Chondrocyte (in vitro differentiated cells): ENCODE data around the gene SLC66A3. TPM values are rescaled to one million over a fixed set of nuclear protein-coding genes. Genes with fewer than 3 reads are reported as not detected.

Source experiments
- DNase-seq: peaks from one replicate; pipeline ENCODE4 v3.0.0; 2021; ENCODE audit warnings: mixed read lengths, low spot score
- H3K27ac Mint-ChIP-seq: one replicate; pipeline ENCODE4 v1.8.0; 2021; ENCODE audit warnings: mild to moderate bottlenecking, moderate library complexity, mixed read lengths; ENCODE audit not compliant: unreplicated experiment
- H3K27me3 Mint-ChIP-seq: 2 replicates; pipeline ENCODE4 v1.8.0; 2021; ENCODE audit warnings: low read depth, mixed read lengths
- H3K36me3 Mint-ChIP-seq: 2 replicates; pipeline ENCODE4 v1.8.0; 2021; ENCODE audit warnings: low read depth, mixed read lengths
- H3K4me1 Mint-ChIP-seq: 2 replicates; pipeline ENCODE4 v1.8.0; 2021; ENCODE audit warnings: low read depth, mild to moderate bottlenecking, mixed read lengths
- H3K4me3 Mint-ChIP-seq: one replicate; pipeline ENCODE4 v1.8.0; 2021; ENCODE audit warnings: mild to moderate bottlenecking, moderate library complexity, mixed read lengths; ENCODE audit not compliant: unreplicated experiment
- H3K9me3 Mint-ChIP-seq: 2 replicates; pipeline ENCODE4 v1.8.0; 2021; ENCODE audit warnings: low read depth, mixed read lengths
- long read RNA-seq: library from polyadenylated mRNA; stranded (forward); transcript quantifications from one replicate; pipeline ENCODE4 v2.0.0, GENCODE V29; 2021
- total RNA-seq: library from RNA; stranded (reverse); gene quantifications from 3 replicates; pipeline ENCODE4 v1.2.1, GENCODE V29; 2021
- TF ChIP-seq, protein P1 (sequence below): fragments of 200-600 bp; sonication (generic); IDR thresholded peaks from 2 replicates; pipeline ENCODE4 v1.5.0; 2021; ENCODE audit warnings: antibody characterized with exemption, mild to moderate bottlenecking, moderate library complexity

SLC66A3 gene
- 25.8 to 29.3 TPM (median 28.0 TPM) in 3 replicates for total RNA-seq
- long read RNA-seq, transcript PQLC3-201 (7 exons, 1,830 nt), result major isoform, 47 of 69 reads
- long read RNA-seq, transcript PQLC3-204 (6 exons, 1,784 nt), result minor isoform, 5 of 69 reads
- long read RNA-seq, partial matches to known transcripts, result 6 of 69 reads
- long read RNA-seq, other reads (novel, unspliced or antisense), result 5 of 69 reads

- no peaks in the 10 kb centered on the region for H3K27me3 Mint-ChIP-seq
- DNase-seq, result no peak
- H3K4me1 Mint-ChIP-seq, result peaks cover 18% of the 10 kb centered on the region
- peak within 1 kb of the TSS; percentile 89 for H3K27ac Mint-ChIP-seq
- H3K4me3 Mint-ChIP-seq, result peak within 1 kb of the TSS; percentile 70
- TF ChIP-seq, protein P1, sequence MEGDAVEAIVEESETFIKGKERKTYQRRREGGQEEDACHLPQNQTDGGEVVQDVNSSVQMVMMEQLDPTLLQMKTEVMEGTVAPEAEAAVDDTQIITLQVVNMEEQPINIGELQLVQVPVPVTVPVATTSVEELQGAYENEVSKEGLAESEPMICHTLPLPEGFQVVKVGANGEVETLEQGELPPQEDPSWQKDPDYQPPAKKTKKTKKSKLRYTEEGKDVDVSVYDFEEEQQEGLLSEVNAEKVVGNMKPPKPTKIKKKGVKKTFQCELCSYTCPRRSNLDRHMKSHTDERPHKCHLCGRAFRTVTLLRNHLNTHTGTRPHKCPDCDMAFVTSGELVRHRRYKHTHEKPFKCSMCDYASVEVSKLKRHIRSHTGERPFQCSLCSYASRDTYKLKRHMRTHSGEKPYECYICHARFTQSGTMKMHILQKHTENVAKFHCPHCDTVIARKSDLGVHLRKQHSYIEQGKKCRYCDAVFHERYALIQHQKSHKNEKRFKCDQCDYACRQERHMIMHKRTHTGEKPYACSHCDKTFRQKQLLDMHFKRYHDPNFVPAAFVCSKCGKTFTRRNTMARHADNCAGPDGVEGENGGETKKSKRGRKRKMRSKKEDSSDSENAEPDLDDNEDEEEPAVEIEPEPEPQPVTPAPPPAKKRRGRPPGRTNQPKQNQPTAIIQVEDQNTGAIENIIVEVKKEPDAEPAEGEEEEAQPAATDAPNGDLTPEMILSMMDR, result peak; percentile 43
- H3K9me3 Mint-ChIP-seq, result no peaks in the 10 kb centered on the region
- H3K36me3 Mint-ChIP-seq, result no peaks in the 10 kb centered on the region
Measured at GRCh38 chr2:11155381-11156035, at the start of gene SLC66A3. SLC66A3 (plus strand) TSS chr2:11155467; CDS start chr2:11155547, 80 bp downstream.

DNA sequence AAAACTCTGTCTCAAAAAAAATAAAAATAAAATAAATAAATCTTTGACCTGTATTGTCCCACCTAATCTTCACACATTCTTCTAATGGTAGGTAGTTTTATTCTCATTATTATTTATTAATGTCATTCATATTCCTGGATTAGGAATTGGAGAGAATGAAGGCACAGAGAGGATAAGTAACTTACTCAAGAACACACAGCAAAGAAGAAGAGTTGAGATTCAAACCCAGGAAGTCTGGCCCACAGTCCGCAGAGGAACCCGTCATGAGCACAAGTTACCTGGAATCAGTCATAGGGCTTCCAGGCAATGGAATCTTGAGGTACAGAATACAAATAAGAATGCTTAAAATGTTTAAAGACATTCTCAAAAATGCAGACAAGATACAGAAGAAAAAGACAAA is 46.3 kb upstream of the SLC66A3 start:
- Mint-ChIP-seq H3K9me3 (no peaks in the 10 kb centered on the region), H3K27me3 (peaks cover 1% of the 10 kb centered on the region), H3K4me3 (no peak overlapping the region), H3K27ac (no peak overlapping the region), H3K4me1 (no peaks in the 10 kb centered on the region), H3K36me3 (no peaks in the 10 kb centered on the region)
- DNase-seq, result no peak
- TF ChIP-seq, protein P1, result no peak

DNA sequence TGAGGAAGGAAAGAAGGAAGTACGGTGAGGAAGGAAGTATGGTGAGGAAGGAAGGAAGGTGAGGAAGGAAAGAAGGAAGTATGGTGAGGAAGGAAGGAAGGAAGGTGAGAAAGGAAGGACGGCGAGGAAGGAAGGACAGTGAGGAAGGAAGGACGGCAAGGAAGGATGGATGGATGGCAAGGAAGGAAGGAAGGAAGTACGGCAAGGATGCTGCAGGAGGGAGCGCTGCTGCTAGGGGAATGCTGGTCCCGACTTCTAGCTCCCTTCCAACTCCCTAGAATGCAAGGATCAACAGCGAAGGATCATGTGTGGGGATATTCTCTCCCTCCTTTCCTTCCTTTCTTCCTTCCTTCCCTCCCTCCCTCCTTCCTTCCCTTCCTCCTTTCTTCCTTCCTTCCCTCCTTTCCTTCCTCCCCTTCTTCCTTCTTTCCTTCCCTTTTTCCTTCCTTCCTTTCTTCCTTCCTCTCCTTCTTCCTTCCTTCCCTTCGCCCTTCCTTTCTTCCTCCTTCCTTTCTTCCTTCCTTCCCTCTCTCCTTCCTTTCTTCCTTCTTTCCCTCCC is 42.3 kb upstream of the SLC66A3 start:
- H3K36me3 Mint-ChIP-seq, result no peaks in the 10 kb centered on the region
- DNase-seq, result no peak

GRCh38 chr2:11117776-11118175 is 37.5 kb upstream of the SLC66A3 start:
- Mint-ChIP-seq H3K27ac (no peak overlapping the region), H3K27me3 (peaks cover 5% of the 10 kb centered on the region), H3K9me3 (no peaks in the 10 kb centered on the region), H3K4me3 (no peak overlapping the region), H3K36me3 (no peaks in the 10 kb centered on the region), H3K4me1 (no peaks in the 10 kb centered on the region)
- TF ChIP-seq, protein P1, result no peak
- no peak for DNase-seq

More for the DNA sequence above, 42.3 kb upstream of the SLC66A3 start:
- no peak overlapping the region for H3K27ac Mint-ChIP-seq
- TF ChIP-seq, protein P1, result no peak
- H3K4me3 Mint-ChIP-seq, result no peak overlapping the region
- no peaks in the 10 kb centered on the region for H3K9me3 Mint-ChIP-seq
- H3K4me1 Mint-ChIP-seq, result no peaks in the 10 kb centered on the region
- H3K27me3 Mint-ChIP-seq, result peaks cover 6% of the 10 kb centered on the region

DNA sequence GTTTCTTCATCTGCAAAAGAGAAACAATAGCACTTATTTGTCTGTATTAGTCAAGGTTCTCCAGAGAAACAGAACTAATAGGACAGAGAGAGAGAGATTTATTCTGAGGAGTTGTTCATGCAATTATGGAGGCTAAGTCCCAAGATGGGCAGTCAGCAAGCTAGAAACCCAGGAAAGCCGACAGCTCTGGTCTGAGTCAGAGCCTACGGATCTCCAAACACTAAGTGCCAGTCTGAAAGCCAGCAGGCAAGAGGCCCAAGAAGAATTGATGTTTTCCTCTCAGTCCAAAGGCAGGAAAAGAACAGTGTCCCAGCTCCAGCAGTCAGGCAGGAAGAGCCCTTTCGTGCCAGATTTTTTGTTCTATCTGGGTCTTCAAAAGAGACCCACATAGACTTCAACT is 36.5 kb upstream of the SLC66A3 start:
- no peak overlapping the region for H3K4me3 Mint-ChIP-seq
- H3K27ac Mint-ChIP-seq, result no peak overlapping the region
- H3K4me1 Mint-ChIP-seq, result no peaks in the 10 kb centered on the region
- no peaks in the 10 kb centered on the region for H3K9me3 Mint-ChIP-seq
- no peaks in the 10 kb centered on the region for H3K36me3 Mint-ChIP-seq
- peaks cover 5% of the 10 kb centered on the region for H3K27me3 Mint-ChIP-seq
- no peak for DNase-seq
- TF ChIP-seq, protein P1, result no peak
